Measurements from ENCODE around the gene MS4A6A.
"Not testable (repeated sequence)": the region's sequence is repeated elsewhere in the genome, so short reads cannot be mapped to it uniquely, and the experiment has no call there.

Gene MS4A6A

DNA sequence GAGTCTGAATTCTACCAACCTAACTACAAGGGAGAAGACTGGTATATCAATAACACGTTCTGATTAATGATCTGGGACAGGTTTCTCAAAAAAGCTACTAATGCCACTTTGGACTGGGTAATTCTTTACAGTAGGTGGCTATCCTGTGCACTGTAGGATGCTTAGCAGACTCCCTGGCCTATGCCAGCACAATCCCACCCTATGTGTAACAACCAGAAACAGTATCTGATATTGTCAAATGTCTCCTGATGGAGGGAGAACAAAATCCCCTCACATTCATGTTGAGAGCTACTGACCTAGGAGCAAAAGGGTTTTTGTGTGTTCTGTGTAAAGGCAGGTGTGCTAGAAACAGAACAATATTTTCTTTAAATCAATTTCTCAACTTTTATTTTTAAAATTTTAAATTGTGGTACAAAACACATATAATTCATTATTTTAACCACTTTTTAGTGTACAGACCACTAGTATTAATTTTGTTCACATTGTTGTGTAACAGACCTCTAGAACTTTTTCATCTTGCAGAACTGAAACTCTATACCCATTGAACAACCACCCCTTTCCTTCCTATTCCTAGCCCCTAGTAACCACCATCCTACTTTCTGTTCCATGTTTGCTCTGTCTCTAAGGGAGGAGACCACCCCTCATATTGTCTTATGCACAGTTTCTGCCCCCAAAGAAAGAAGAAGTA is 2.1 kb upstream of the MS4A6A start:
- no peak for DNase-seq (ENCODE audit: low read depth in 2 of 2)

DNA sequence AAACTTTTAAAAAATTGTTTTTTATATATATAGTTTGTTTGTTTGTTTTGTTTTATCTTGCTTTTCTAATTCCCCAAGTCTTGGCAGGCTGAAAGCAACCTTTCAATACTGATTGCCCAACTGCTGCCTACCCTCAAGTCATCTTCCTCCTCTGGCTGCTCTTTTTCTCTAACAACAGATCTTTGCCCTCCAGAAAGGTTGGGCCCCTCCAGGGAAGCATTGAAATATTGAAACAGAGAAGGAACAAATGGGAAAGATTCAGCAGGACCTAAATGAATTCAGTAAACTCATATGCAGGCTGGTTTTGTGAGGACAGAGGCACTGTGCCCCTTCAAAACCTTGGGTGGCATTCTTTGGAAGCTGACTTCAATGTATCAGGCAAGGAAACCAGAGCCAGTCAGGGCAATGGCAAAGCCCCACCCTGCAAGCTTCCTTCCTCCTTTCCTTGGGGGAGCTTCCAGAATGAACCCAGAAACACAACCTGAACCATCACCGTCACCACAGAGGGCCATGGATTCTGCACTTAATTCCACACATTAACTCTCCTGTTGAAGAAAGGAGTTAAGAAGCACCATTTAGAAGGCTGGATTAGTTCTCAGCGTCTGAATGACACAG is 815 bp upstream of the MS4A6A start:
- DNase-seq (ENCODE audit: low read depth in 2 of 2) = no peak

DNA sequence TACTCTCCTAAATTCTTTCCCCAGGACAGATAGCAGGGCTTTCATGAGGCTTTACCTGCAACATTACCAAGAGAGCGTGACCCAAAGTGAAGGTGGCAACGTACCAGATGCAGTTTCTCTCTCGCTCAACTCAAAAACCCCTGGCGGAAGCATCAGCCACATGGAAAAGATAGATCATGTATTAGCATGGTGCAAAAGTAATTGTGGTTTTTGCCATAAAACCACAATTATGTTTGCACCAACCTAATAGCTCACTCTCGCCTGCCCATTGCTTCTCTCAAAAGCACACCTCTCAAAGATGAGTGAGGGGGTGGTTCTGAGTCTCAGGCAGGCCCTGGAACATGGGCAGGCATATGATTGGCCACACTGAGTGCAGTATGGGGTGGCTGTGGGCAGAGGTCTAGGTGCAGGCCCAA is 7.0 kb downstream of the MS4A6A start:
- DNase-seq (ENCODE audit: low read depth in 2 of 2) = no peak

GRCh38 chr11:60172011-60172410 is 10.9 kb downstream of the MS4A6A start:
- no peak for DNase-seq (ENCODE audit: low read depth in 2 of 2)

DNA sequence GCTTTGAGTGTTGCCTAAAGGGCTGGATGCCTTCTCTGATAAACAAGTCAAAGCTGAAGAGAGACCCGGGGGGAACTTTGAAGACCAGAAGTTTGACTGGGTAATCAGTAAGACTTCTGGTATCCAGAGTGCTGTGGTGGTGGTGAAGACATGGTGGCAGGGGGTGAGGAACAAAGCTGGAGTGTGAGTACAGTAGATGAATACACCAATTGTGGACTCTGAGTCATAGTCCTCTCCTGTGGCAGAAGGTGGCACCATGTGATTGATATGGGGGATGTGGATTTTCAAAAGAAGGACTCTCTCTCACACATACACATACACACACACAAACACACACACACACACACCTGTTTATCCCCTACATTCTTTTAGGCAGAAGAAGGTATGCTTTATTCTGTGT is 12.3 kb downstream of the MS4A6A start:
- no peak for DNase-seq (ENCODE audit: low read depth in 2 of 2)

DNA sequence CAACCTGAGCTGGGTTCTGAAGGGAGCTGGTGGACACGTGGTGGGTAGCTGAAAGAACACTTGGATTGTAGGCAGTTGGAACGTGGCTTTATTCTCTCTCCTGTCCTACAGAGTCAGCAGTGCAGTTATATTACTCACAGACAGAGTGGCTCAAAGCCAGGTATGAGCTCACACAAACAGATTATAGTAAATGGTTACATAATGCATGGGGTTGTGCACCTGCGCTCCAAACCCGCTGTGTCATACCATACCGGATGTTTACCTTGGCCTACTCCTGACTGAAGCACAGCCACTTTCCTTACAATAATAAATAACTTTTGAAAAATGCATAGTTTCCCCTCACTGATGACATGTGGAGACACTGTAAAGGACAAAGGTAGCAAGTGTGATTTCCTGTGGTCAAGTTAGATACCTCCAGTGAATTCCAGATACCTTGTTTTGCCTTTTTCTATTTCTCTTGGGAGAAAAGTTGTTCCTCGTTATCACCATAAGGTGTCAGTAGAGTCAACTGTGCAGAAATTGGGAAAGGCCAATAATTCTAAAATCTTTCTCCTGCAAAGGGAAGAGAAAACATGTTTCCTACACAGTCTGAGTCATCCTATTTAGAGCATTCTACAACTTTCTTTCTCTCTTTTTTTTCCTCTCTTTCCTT is 13.5 kb downstream of the MS4A6A start:
- no peak for DNase-seq (ENCODE audit: low read depth in 2 of 2)

DNA sequence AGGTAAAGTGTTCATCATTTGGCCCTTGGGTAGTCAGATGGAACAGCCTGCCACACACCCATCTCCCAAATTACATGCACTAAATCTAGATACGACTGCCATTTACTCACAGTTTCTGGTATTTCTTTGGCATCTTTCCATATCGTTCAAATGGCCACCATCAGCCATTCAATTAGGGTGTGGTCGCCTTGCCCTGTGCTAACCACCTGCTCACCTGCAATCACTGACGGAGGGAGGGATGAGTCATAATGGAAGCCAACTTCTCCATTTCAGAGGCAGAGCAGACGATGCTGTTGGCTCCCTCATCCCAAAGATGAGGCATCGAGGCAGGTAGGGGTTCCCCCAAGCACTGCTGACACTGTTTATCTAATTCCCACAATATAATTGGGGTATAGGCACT is 14.6 kb downstream of the MS4A6A start:
- DNase-seq (ENCODE audit: low read depth in 2 of 2) = no peak

DNA sequence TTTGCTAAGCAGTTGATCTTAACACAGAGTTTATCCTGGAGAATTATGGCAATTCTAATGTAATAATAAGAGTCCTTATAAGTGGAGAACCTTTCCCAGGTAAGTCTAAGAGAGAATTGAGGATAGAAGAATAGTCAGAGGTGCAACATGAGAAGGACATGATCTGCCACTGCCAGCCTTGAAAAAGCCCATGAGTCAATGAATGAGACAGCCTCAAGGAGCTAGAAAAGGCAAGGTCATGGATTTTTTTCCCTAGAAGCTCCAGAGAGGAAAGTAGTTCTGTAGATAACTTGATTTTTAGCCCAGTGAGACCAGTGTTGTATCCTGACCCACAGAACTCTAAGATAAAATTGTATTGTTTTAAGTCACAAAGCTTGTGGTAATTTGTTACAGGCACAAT is 16.9 kb downstream of the MS4A6A start:
- no peak for DNase-seq (ENCODE audit: low read depth in 2 of 2)

- DNase-seq (ENCODE audit: low read depth in 2 of 2) = no peak
Measured at GRCh38 chr11:60165538-60165937, 17.3 kb downstream of the MS4A6A start.

GRCh38 chr11:60164550-60165075 is 18.3 kb downstream of the MS4A6A start:
- no peak for DNase-seq (ENCODE audit: low read depth in 2 of 2)

DNA sequence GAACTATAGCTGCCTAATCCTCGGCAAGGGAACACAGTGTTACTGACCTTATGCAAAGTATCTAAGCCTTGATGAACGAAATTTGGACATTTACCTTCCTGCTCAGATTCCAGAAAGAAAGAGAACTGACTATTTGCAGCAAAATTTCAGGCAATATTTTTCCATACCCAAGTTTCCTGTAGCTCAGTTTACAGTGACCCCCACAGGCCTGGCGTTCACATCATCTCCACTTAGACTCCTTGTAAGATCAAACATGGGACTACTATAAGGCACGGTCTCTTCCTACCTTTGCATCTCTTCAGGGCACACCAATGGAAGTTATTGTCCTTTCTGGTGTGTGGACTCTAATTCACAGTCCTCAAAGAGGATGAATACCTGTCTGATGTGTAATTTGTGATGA is 21.1 kb downstream of the MS4A6A start:
- DNase-seq (ENCODE audit: low read depth in 2 of 2) = no peak

GRCh38 chr11:60161107-60161506 is 21.8 kb downstream of the MS4A6A start:
- DNase-seq (ENCODE audit: low read depth in 2 of 2) = no peak

DNA sequence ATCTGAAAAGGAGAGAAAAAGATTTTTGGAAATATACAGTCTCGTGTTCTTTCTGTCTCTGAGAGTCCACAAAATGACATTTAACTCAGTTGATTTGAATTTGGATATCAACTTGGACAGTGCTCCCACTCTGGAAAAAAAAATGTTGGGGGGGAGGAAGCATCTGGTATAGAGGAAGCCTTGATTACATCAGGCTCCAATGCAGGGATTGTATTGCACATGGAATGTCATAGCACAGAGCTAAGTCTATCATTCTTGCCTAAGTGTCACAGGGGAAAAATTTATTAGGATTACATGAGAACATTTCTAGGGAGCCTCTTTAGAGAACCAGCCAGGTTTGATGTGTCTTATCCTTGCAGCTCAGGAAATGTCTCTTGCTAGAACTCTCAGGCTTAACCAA is 23.0 kb downstream of the MS4A6A start:
- DNase-seq (ENCODE audit: low read depth in 2 of 2) = no peak

DNA sequence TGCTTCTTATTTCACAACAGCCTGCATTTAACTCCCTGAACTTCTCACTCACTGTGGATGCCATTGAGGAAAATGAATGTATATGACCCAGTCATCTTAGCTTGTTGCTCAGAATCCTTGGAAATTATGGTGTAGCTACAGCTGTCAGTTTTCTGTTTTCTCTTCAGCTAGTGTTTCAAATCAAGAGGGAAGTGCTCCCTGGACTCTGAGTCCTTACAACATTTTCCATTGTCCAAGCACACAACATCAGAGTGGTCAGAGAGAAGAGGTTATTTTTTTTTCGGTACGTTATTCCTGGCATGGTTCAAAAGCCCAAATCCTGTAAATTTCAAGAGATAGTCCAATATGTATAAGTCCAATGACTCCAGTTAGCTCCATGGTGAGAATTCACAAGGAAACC is 23.6 kb downstream of the MS4A6A start:
- no peak for DNase-seq (ENCODE audit: low read depth in 2 of 2)

DNA sequence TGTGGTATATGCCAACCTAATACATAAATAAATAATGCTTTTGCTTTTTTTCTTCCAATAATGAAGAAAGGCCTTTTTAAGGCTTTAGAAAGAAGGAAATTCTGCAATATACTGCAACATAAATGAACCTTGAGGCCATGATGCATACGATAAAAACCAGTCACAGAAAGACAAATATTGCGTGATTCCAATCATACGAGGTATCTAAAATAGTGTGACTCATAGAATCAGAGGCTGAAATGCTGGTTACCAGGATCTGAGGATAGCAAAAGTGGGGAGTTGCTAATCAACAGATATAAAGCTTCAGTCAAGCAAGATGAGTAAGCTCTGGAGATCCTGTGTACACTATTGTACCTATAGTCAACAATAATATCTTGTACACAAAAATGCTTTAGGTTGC is 24.2 kb downstream of the MS4A6A start:
- no peak for DNase-seq (ENCODE audit: low read depth in 2 of 2)

DNA sequence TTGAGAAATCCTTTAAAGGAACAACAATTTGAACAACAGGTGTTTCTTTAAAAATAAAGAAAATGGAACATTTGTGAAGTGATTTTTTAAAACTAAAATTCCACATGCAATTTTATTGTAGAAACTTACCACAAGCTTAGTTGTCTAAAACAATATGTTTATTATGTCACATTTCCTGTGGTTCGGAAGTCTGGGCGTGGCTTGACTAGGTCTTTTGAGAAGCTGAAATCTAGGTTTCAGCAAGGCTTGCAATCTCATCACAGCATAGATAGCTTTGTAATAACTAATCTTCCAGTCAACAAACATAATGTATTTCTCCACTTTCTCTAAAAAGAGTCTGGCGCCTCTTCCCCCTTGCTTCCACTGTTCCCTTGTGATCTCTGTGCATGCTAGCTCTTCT is 27.0 kb downstream of the MS4A6A start:
- DNase-seq (ENCODE audit: low read depth in 2 of 2) = no peak

- DNase-seq (ENCODE audit: low read depth in 2 of 2) = not testable (repeated sequence)
Measured at GRCh38 chr11:60152727-60153126, 30.2 kb downstream of the MS4A6A start.

- no peak for DNase-seq (ENCODE audit: low read depth in 2 of 2)
Measured at GRCh38 chr11:60150279-60150678, 32.6 kb downstream of the MS4A6A start.

DNA sequence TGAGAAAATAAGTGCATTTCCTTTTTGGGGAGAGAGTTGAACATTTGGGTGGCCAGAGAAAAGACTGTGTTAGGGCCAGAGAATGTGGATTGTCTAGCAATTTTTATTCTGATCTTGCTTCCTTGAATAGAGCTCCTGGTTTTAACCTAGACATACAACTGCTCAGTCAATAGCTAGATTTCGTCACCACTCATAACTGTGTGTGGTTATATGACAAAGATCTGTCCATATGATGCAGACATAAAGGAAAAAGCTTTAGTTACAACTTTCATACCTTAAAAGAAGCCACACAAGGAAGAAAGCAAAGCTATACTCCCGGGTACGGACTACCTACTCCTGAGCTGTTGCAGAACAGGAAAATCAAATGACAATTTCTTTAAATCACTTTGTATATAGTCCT is 37.2 kb downstream of the MS4A6A start:
- DNase-seq (ENCODE audit: low read depth in 2 of 2) = no peak

DNA sequence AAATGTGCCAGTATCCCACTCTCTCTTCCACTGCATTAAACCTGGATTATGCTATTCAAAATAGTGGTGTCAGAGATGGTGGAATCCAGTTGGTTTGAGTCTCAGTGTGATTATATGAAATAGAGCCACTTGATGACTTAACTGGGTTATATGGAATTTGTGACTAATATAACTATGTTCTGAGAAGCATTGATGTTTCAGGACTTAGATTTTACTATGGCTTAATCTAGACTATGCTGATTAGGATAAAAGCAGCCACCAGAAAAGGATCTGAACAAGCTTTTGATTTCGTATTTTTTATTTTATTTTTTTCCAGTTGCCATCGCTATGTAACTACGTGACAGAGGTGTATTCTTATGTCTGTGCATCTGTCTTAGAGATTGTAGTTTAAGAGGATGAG is 39.1 kb downstream of the MS4A6A start:
- no peak for DNase-seq (ENCODE audit: low read depth in 2 of 2)

GRCh38 chr11:60133917-60134316 is 49.0 kb downstream of the MS4A6A start:
- DNase-seq (ENCODE audit: low read depth in 2 of 2) = no peak

- no peak for DNase-seq (ENCODE audit: low read depth in 2 of 2)
Measured at GRCh38 chr11:60131912-60132311, 51.0 kb downstream of the MS4A6A start.

DNA sequence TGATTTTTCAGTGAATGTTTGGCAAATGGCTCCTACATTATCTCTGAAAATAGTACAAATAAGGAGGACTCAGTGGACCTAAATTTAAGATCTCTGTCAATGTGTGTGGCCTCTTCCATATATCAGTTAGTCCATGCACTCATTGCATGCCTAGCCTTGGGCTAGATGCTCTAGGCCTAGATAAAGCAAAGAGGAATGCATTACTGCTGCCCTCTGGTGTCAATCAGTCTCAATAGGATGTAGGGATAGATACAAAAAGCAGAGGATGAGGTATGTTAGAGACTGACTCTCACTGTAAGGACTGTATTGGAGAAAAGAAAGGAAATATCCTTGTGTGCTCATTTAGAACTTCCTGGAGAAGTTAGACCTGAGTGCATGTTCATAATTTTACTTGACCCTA is 52.4 kb downstream of the MS4A6A start:
- DNase-seq (ENCODE audit: low read depth in 2 of 2) = no peak
